Calu3 (cell line): ENCODE results near the gene GALR3. TPM values are rescaled to one million over a fixed set of nuclear protein-coding genes. Genes with fewer than 3 reads are reported as not detected.

Source experiments
- BruUV-seq: library from RNA; stranded (reverse); fragments of 400-500 nt; replicated peaks from 2 replicates; lab custom pipeline; 2021; lab: Mats Ljungman, UMichigan
- CTCF ChIA-PET: fragments of 300-600 bp; sonication (Branson Sonifier 250); formaldehyde crosslinking; loops from one replicate; lab custom pipeline; 2022; ENCODE audit warnings: antibody characterized with exemption; lab: Charles Lee
- DNase-seq: peaks from one replicate; pipeline ENCODE4 v3.0.0; 2022
- H3K27ac Mint-ChIP-seq: one replicate; pipeline ENCODE4 v1.8.0; 2022; ENCODE audit warnings: mixed read lengths; ENCODE audit not compliant: unreplicated experiment
- H3K27me3 Mint-ChIP-seq: one replicate; pipeline ENCODE4 v1.8.0; 2022; ENCODE audit warnings: mixed read lengths; ENCODE audit not compliant: unreplicated experiment
- H3K36me3 Mint-ChIP-seq: one replicate; pipeline ENCODE4 v1.8.0; 2022; ENCODE audit warnings: mild to moderate bottlenecking, moderate library complexity, mixed read lengths; ENCODE audit not compliant: insufficient read depth, unreplicated experiment
- H3K4me1 Mint-ChIP-seq: one replicate; pipeline ENCODE4 v1.8.0; 2022; ENCODE audit warnings: mild to moderate bottlenecking, low read depth, mixed read lengths; ENCODE audit not compliant: unreplicated experiment
- H3K4me3 Mint-ChIP-seq: one replicate; pipeline ENCODE4 v1.8.0; 2022; ENCODE audit warnings: mild to moderate bottlenecking, low read depth, moderate library complexity, mixed read lengths; ENCODE audit not compliant: unreplicated experiment
- H3K9me3 Mint-ChIP-seq: one replicate; pipeline ENCODE4 v1.8.0; 2022; ENCODE audit warnings: low read depth, mixed read lengths; ENCODE audit not compliant: unreplicated experiment
- CTCF ChIP-seq: fragments of 200-600 bp; IDR thresholded peaks from one replicate; pipeline ENCODE4 v1.8.0; 2022; ENCODE audit warnings: antibody characterized with exemption; ENCODE audit not compliant: unreplicated experiment
- intact Hi-C: fragments of 100-400 bp; cut with micrococcal nuclease; formaldehyde crosslinking; loops from one replicate; pipeline ENCODE4 v1.10.0; 2022; ENCODE audit not compliant: unreplicated experiment
- microRNA-seq: library from miRNA; unstranded; fragments of <30 nt; microRNA quantifications from one replicate; pipeline ENCODE4 v1.2.0, GENCODE V29; 2022
- total RNA-seq: library from RNA; stranded (reverse); gene quantifications from 2 replicates; pipeline ENCODE4 v1.2.3, GENCODE V29; 2022

Gene GALR3
- total RNA-seq, 1 experiment from 2014 or later = 0.31 TPM

GRCh38 chr22:37862570-37863325, 39.6 kb downstream of the GALR3 start:
- BruUV-seq = no TSS peak
- no peak for DNase-seq
- intact Hi-C loops = loop anchor here (1.0 kb wide), 1 partner anchor 44 kb away; no protein-coding TSS in a partner anchor
- H3K27ac Mint-ChIP-seq = no peak overlapping the region
- no peak overlapping the region for H3K4me3 Mint-ChIP-seq
- no peaks in the 10 kb centered on the region for H3K9me3 Mint-ChIP-seq
- peaks cover 80% of the 10 kb centered on the region for H3K36me3 Mint-ChIP-seq
- CTCF ChIA-PET = interaction anchor here (0.7 to 1.9 kb wide), 9 partner anchors 10 to 1708 kb away, joined by 3 to 16 read pairs (median 5); partner anchors contain the start of genes ANKRD54, CACNA1I and GCAT
- no peaks in the 10 kb centered on the region for H3K27me3 Mint-ChIP-seq
- TF ChIP-seq CTCF = no peak
- no peaks in the 10 kb centered on the region for H3K4me1 Mint-ChIP-seq

GRCh38 chr22:37865510-37865909, 42.3 kb downstream of the GALR3 start:
- intact Hi-C loops = no loop called here
- no peaks in the 10 kb centered on the region for H3K4me1 Mint-ChIP-seq
- no peaks in the 10 kb centered on the region for H3K9me3 Mint-ChIP-seq
- no TSS peak for BruUV-seq
- H3K4me3 Mint-ChIP-seq = no peak overlapping the region
- CTCF ChIA-PET = no interaction called here
- H3K27ac Mint-ChIP-seq = no peak overlapping the region
- H3K27me3 Mint-ChIP-seq = no peaks in the 10 kb centered on the region
- H3K36me3 Mint-ChIP-seq = peaks cover 78% of the 10 kb centered on the region
- DNase-seq = no peak
- no peak for TF ChIP-seq CTCF

GRCh38 chr22:37870273-37870672, 47.1 kb downstream of the GALR3 start:
- TF ChIP-seq CTCF = no peak
- BruUV-seq = no TSS peak
- Mint-ChIP-seq H3K9me3 (no peaks in the 10 kb centered on the region), H3K4me3 (no peak overlapping the region), H3K4me1 (no peaks in the 10 kb centered on the region), H3K36me3 (peaks cover 93% of the 10 kb centered on the region), H3K27me3 (no peaks in the 10 kb centered on the region), H3K27ac (no peak overlapping the region)
- no peak for DNase-seq
- intact Hi-C loops = no loop called here
- CTCF ChIA-PET = no interaction called here

Small RNA genes within 50 kb of the gene (microRNA-seq; reads per million reads assigned to microRNA genes)
- gene MIR659 = 2.5 reads per million

Other genes starting within 250 kb of the GALR3 start
- 0.90 and 1.2 TPM in 2 replicates for gene LGALS2, start 243.3 kb upstream of the GALR3 start, total RNA-seq
- 89.8 and 95.3 TPM in 2 replicates for gene GGA1, start 214.5 kb upstream of the GALR3 start, total RNA-seq
- 13.0 and 17.6 TPM in 2 replicates for gene SH3BP1, start 183.7 kb upstream of the GALR3 start, total RNA-seq
- 18.4 and 21.4 TPM in 2 replicates for gene PDXP, start 164.7 kb upstream of the GALR3 start, total RNA-seq
- 61.4 and 72.3 TPM in 2 replicates for gene LGALS1, start 147.7 kb upstream of the GALR3 start, total RNA-seq
- 23.7 and 26.8 TPM in 2 replicates for gene NOL12, start 137.0 kb upstream of the GALR3 start, total RNA-seq
- 85.3 and 86.5 TPM in 2 replicates for gene TRIOBP, start 126.3 kb upstream of the GALR3 start, total RNA-seq
- gene GCAT, start 15.4 kb upstream of the GALR3 start, total RNA-seq = 22.7 and 29.9 TPM in 2 replicates
- gene ANKRD54, start 21.0 kb downstream of the GALR3 start, total RNA-seq = 23.9 and 27.1 TPM in 2 replicates
- gene EIF3L, start 26.0 kb downstream of the GALR3 start, total RNA-seq = 287 and 402 TPM in 2 replicates
- gene MICALL1, start 82.9 kb downstream of the GALR3 start, total RNA-seq = 60.7 and 69.7 TPM in 2 replicates
- gene C22orf23, start 130.2 kb downstream of the GALR3 start, total RNA-seq = 0.52 and 0.69 TPM in 2 replicates
- gene POLR2F, start 130.3 kb downstream of the GALR3 start, total RNA-seq = 105 and 111 TPM in 2 replicates
- not detected in 2 replicates for gene SOX10, start 161.2 kb downstream of the GALR3 start, total RNA-seq
- gene PICK1, start 234.0 kb downstream of the GALR3 start, total RNA-seq = 54.2 and 58.3 TPM in 2 replicates